HG03066 (cell line): ENCODE data around the gene INPP4B.

Source experiments
- ATAC-seq: cut with Tn5 transposase; IDR thresholded peaks from one replicate; pipeline ENCODE4 v1.9.1; 2021; ENCODE audit warnings: low read depth; ENCODE audit not compliant: unreplicated experiment

INPP4B gene

GRCh38 chr4:142202404-142203332 is 643.4 kb downstream of the INPP4B start:
- ATAC-seq, result peak; percentile 86

- ATAC-seq, result no peak
These were observed 645.1 kb downstream of the INPP4B start for GRCh38 chr4:142201041-142201440.

GRCh38 chr4:142194905-142195304 is 651.2 kb downstream of the INPP4B start:
- no peak for ATAC-seq

GRCh38 chr4:142191901-142192300 is 654.2 kb downstream of the INPP4B start:
- ATAC-seq, result no peak

- ATAC-seq, result no peak
These were observed 665.1 kb downstream of the INPP4B start for GRCh38 chr4:142181021-142181420.

GRCh38 chr4:142169216-142169615 is 676.9 kb downstream of the INPP4B start:
- ATAC-seq, result no peak

GRCh38 chr4:142168181-142168580 is 677.9 kb downstream of the INPP4B start:
- no peak for ATAC-seq

GRCh38 chr4:142164767-142165500 is 681.2 kb downstream of the INPP4B start:
- no peak for ATAC-seq

GRCh38 chr4:142161086-142161485 is 685.0 kb downstream of the INPP4B start:
- no peak for ATAC-seq

GRCh38 chr4:142160509-142160908 is 685.6 kb downstream of the INPP4B start:
- ATAC-seq, result no peak

GRCh38 chr4:142158980-142159379 is 687.1 kb downstream of the INPP4B start:
- no peak for ATAC-seq

GRCh38 chr4:142156256-142156655 is 689.8 kb downstream of the INPP4B start:
- no peak for ATAC-seq

GRCh38 chr4:142155347-142155746 is 690.8 kb downstream of the INPP4B start:
- no peak for ATAC-seq

GRCh38 chr4:142150483-142150882 is 695.6 kb downstream of the INPP4B start:
- no peak for ATAC-seq

- no peak for ATAC-seq
These were observed 701.3 kb downstream of the INPP4B start for GRCh38 chr4:142144813-142145212.

GRCh38 chr4:142142366-142143054 is 703.6 kb downstream of the INPP4B start:
- no peak for ATAC-seq

GRCh38 chr4:142141224-142141623 is 704.9 kb downstream of the INPP4B start:
- ATAC-seq, result no peak

- ATAC-seq, result no peak
These were observed 715.4 kb downstream of the INPP4B start for GRCh38 chr4:142130666-142131065.

- ATAC-seq, result no peak
These were observed 716.2 kb downstream of the INPP4B start for GRCh38 chr4:142129931-142130330.

GRCh38 chr4:142129473-142129872 is 716.6 kb downstream of the INPP4B start:
- no peak for ATAC-seq

GRCh38 chr4:142128529-142128928 is 717.6 kb downstream of the INPP4B start:
- no peak for ATAC-seq
